Esophagus squamous epithelium (tissue), 4 donors: Measurements from ENCODE around the gene SUGT1.

Experiments
- POLR2A ChIP-seq, 4 donors: fragments of 450-650 bp; IDR thresholded peaks; one replicate each; pipeline ENCODE4 v1.6.1; 2017; ENCODE audit warnings: antibody characterized with exemption in 4 of 4, mild to moderate bottlenecking in 4 of 4, moderate library complexity in 3 of 4
- TF ChIP-seq, protein P1 (sequence below), 6 experiments: fragments of 450-650 bp in 4 of 6; fragments of 200-600 bp in 2 of 6; sonication (generic) in 2 of 6; IDR thresholded peaks; one replicate each; pipeline ENCODE4 v1.5.1; 2016 to 2019; ENCODE audit warnings: antibody characterized with exemption in 6 of 6, mild to moderate bottlenecking in 4 of 6, moderate library complexity in 4 of 6

DNA sequence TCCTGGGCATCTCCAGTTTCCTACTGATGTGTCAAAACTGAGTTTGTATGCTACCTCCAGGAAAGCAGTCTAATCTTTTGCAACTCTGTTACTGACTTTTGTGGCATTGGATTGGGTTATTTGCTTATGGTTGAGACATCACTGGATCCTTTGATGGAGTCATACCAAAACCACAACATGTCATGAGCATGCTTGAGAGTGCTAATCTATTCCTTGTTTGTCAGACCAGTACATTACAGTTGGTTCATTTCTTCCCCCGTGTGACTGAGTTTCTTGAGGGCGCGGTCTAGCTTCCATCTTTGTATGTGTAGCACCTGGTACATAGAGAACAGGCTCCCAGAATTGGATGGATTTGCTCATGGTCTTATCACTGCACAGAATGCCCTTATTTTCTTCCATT, 43.2 kb downstream of the SUGT1 start:
- TF ChIP-seq, protein P1, sequence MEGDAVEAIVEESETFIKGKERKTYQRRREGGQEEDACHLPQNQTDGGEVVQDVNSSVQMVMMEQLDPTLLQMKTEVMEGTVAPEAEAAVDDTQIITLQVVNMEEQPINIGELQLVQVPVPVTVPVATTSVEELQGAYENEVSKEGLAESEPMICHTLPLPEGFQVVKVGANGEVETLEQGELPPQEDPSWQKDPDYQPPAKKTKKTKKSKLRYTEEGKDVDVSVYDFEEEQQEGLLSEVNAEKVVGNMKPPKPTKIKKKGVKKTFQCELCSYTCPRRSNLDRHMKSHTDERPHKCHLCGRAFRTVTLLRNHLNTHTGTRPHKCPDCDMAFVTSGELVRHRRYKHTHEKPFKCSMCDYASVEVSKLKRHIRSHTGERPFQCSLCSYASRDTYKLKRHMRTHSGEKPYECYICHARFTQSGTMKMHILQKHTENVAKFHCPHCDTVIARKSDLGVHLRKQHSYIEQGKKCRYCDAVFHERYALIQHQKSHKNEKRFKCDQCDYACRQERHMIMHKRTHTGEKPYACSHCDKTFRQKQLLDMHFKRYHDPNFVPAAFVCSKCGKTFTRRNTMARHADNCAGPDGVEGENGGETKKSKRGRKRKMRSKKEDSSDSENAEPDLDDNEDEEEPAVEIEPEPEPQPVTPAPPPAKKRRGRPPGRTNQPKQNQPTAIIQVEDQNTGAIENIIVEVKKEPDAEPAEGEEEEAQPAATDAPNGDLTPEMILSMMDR (IDR thresholded peaks at IDR 0.05), result no peak
- no peak for TF ChIP-seq POLR2A (IDR thresholded peaks at IDR 0.05)
